Neuron (in vitro differentiated cells): ENCODE results near the gene UTP3.
"Not testable (repeated sequence)": the region's sequence is repeated elsewhere in the genome, so short reads cannot be mapped to it uniquely, and the experiment has no call there.

Experiments
- H2AFZ ChIP-seq: one replicate; pipeline ENCODE4 v1.6.1; 2013; ENCODE audit warnings: low read depth, mild to moderate bottlenecking, inconsistent platforms, low read length, moderate library complexity
- H3K27me3 ChIP-seq: one replicate; pipeline ENCODE4 v1.6.1; 2013; ENCODE audit warnings: low read length; ENCODE audit not compliant: insufficient read depth
- H3K36me3 ChIP-seq: one replicate; pipeline ENCODE4 v1.6.1; 2013; ENCODE audit warnings: low read length; ENCODE audit not compliant: insufficient read depth
- H3K4me1 ChIP-seq: one replicate; pipeline ENCODE4 v1.6.1; 2013; ENCODE audit warnings: low read length; ENCODE audit not compliant: insufficient read depth
- H3K4me3 ChIP-seq: 2 replicates; pipeline ENCODE4 v1.5.1; 2013; ENCODE audit warnings: mild to moderate bottlenecking, low read length, moderate library complexity
- H3K9me3 ChIP-seq: one replicate; pipeline ENCODE4 v1.6.1; 2013; ENCODE audit warnings: low read length

Gene UTP3

GRCh38 chr4:70713453-70714078, 25.2 kb downstream of the UTP3 start:
- Histone ChIP-seq H3K9me3 (no peaks in the 10 kb centered on the region), H3K4me3 (no peak overlapping the region), H2AFZ (no peak overlapping the region), H3K4me1 (peaks cover 12% of the 10 kb centered on the region), H3K27me3 (no peaks in the 10 kb centered on the region), H3K36me3 (no peaks in the 10 kb centered on the region)

- H2AFZ ChIP-seq, result no peak overlapping the region
- no peaks in the 10 kb centered on the region for H3K36me3 ChIP-seq
- no peak overlapping the region for H3K4me3 ChIP-seq
- no peaks in the 10 kb centered on the region for H3K27me3 ChIP-seq
- H3K4me1 ChIP-seq, result peaks cover 6% of the 10 kb centered on the region
- no peaks in the 10 kb centered on the region for H3K9me3 ChIP-seq
These were observed 26.0 kb downstream of the UTP3 start for GRCh38 chr4:70714079-70714887.

- Histone ChIP-seq H3K9me3 (no peaks in the 10 kb centered on the region), H3K4me3 (no peak overlapping the region), H3K36me3 (no peaks in the 10 kb centered on the region), H2AFZ (no peak overlapping the region), H3K4me1 (no peaks in the 10 kb centered on the region), H3K27me3 (no peaks in the 10 kb centered on the region)
These were observed 26.8 kb downstream of the UTP3 start for GRCh38 chr4:70715097-70715496.

- no peak overlapping the region for H2AFZ ChIP-seq
- H3K9me3 ChIP-seq, result no peaks in the 10 kb centered on the region
- no peak overlapping the region for H3K4me3 ChIP-seq
These were observed 30.7 kb downstream of the UTP3 start for GRCh38 chr4:70718811-70719604.

GRCh38 chr4:70721747-70722146, 33.4 kb downstream of the UTP3 start, which contains the start of gene RUFY3:
RUFY3 (plus strand) TSS chr4:70721964; CDS start chr4:70722574, 610 bp downstream.
- Histone ChIP-seq H3K36me3 (peaks cover 8% of the 10 kb centered on the region), H3K9me3 (no peaks in the 10 kb centered on the region), H3K27me3 (no peaks in the 10 kb centered on the region), H3K4me3 (peak within 1 kb of the TSS; percentile 78), H2AFZ (no peak within 1 kb of the TSS), H3K4me1 (peaks cover 15% of the 10 kb centered on the region)

More at GRCh38 chr4:70718811-70719604, 30.7 kb downstream of the UTP3 start:
- H3K36me3 ChIP-seq, result no peaks in the 10 kb centered on the region
- no peaks in the 10 kb centered on the region for H3K27me3 ChIP-seq
- H3K4me1 ChIP-seq, result peaks cover 9% of the 10 kb centered on the region

- Histone ChIP-seq H3K36me3 (peaks cover 9% of the 10 kb centered on the region), H2AFZ (no peak overlapping the region), H3K27me3 (no peaks in the 10 kb centered on the region), H3K4me1 (peaks cover 15% of the 10 kb centered on the region), H3K9me3 (no peaks in the 10 kb centered on the region), H3K4me3 (peak overlapping the region; percentile 78)
These were observed 34.0 kb downstream of the UTP3 start for GRCh38 chr4:70722199-70722791.

- Histone ChIP-seq H3K4me3 (peak overlapping the region; percentile 78), H3K9me3 (no peaks in the 10 kb centered on the region), H3K27me3 (no peaks in the 10 kb centered on the region), H3K36me3 (peaks cover 17% of the 10 kb centered on the region), H2AFZ (no peak overlapping the region), H3K4me1 (peaks cover 15% of the 10 kb centered on the region)
These were observed 36.1 kb downstream of the UTP3 start for GRCh38 chr4:70724463-70724862.

GRCh38 chr4:70725633-70726032, 37.3 kb downstream of the UTP3 start:
- Histone ChIP-seq H3K27me3 (no peaks in the 10 kb centered on the region), H2AFZ (no peak overlapping the region), H3K4me3 (no peak overlapping the region), H3K36me3 (peaks cover 23% of the 10 kb centered on the region), H3K4me1 (peaks cover 15% of the 10 kb centered on the region), H3K9me3 (no peaks in the 10 kb centered on the region)

GRCh38 chr4:70726515-70726914, 38.2 kb downstream of the UTP3 start:
- H3K27me3 ChIP-seq, H2AFZ ChIP-seq, H3K9me3 ChIP-seq, H3K4me3 ChIP-seq: not testable (repeated sequence)
- H3K4me1 ChIP-seq, result peaks cover 15% of the 10 kb centered on the region
- peaks cover 23% of the 10 kb centered on the region for H3K36me3 ChIP-seq

GRCh38 chr4:70728091-70728490, 39.8 kb downstream of the UTP3 start:
- Histone ChIP-seq H3K4me1 (peaks cover 14% of the 10 kb centered on the region), H3K27me3 (no peaks in the 10 kb centered on the region), H2AFZ (no peak overlapping the region), H3K4me3 (no peak overlapping the region), H3K36me3 (peaks cover 30% of the 10 kb centered on the region), H3K9me3 (no peaks in the 10 kb centered on the region)

- not testable (repeated sequence) for H3K27me3 ChIP-seq, H3K4me1 ChIP-seq, H2AFZ ChIP-seq, H3K9me3 ChIP-seq, H3K4me3 ChIP-seq
- peaks cover 21% of the 10 kb centered on the region for H3K36me3 ChIP-seq
These were observed 44.5 kb downstream of the UTP3 start for GRCh38 chr4:70732878-70733277.

GRCh38 chr4:70734168-70734954, 46.0 kb downstream of the UTP3 start:
- Histone ChIP-seq H2AFZ (no peak overlapping the region), H3K4me3 (no peak overlapping the region), H3K9me3 (no peaks in the 10 kb centered on the region)

More at GRCh38 chr4:70734168-70734954, 46.0 kb downstream of the UTP3 start:
- Histone ChIP-seq H3K36me3 (peaks cover 14% of the 10 kb centered on the region), H3K4me1 (peaks cover 15% of the 10 kb centered on the region), H3K27me3 (no peaks in the 10 kb centered on the region)
